CD4-positive, alpha-beta T cell treated with Interleukin-17A for 4 hours (primary cell): ENCODE data around the gene RNPEP.
A peak's percentile ranks its signal among the peaks of the same experiment; 100 is the strongest.
"Not testable (repeated sequence)": the region's sequence is repeated elsewhere in the genome, so short reads cannot be mapped to it uniquely, and the experiment has no call there.

Experiments used
- DNase-seq: peaks from one replicate; pipeline ENCODE4 v3.0.0-alpha.2; 2020; ENCODE audit warnings: mixed read lengths

The RNPEP gene, protein sequence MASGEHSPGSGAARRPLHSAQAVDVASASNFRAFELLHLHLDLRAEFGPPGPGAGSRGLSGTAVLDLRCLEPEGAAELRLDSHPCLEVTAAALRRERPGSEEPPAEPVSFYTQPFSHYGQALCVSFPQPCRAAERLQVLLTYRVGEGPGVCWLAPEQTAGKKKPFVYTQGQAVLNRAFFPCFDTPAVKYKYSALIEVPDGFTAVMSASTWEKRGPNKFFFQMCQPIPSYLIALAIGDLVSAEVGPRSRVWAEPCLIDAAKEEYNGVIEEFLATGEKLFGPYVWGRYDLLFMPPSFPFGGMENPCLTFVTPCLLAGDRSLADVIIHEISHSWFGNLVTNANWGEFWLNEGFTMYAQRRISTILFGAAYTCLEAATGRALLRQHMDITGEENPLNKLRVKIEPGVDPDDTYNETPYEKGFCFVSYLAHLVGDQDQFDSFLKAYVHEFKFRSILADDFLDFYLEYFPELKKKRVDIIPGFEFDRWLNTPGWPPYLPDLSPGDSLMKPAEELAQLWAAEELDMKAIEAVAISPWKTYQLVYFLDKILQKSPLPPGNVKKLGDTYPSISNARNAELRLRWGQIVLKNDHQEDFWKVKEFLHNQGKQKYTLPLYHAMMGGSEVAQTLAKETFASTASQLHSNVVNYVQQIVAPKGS

DNA sequence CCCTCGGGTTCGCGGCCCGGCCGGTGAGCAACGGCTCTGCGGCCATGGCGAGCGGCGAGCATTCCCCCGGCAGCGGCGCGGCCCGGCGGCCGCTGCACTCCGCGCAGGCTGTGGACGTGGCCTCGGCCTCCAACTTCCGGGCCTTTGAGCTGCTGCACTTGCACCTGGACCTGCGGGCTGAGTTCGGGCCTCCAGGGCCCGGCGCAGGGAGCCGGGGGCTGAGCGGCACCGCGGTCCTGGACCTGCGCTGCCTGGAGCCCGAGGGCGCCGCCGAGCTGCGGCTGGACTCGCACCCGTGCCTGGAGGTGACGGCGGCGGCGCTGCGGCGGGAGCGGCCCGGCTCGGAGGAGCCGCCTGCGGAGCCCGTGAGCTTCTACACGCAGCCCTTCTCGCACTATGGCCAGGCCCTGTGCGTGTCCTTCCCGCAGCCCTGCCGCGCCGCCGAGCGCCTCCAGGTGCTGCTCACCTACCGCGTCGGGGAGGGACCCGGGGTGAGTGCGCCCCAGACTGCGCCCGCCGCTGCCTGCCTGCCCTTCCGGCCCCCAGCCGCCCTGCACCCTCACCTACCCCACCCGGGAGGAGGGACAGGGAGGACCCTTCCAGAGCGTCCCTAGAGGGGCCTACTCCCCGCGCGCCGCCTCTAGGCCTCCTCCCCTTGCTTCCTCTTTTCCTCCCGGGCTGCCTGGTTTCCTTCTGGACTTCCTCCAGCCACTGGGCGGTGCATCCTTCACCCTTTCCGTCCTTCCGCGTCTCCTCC lies at the start of gene RNPEP:
RNPEP (plus strand) TSS at position 26 of the 757 bp plus-strand sequence; CDS start at position 45, 19 bp downstream.
- peak; percentile 71 for DNase-seq

DNA sequence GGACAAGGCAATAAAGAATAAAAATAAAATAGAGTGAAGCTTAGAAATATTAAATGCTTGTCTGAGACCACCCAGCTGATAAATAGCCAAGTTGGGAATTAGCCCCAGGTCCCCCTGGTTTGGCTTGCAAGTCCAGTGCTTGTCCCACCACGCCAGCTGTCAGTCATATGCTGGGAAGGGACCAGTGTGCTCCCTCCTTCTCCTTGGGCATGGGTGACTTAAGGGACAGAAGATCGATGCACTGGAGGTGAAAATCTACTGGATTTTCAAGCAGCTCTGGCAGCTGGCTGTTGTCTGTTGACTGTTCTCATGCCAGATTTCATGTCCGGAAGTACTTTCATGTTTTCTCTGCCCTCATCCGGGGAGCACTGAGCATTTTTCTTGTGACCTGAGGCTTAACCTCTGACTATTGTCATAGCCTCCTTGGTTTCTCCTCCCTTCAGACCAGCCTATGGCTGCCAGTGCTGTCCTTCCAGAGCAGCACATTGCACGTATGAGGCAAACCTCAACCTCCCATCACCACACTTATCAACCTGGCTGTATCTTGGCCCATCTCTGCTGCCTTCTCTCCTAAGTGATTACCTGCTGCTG lies 48.5 kb upstream of the RNPEP start:
- DNase-seq: no peak

- DNase-seq: no peak
Measured at GRCh38 chr1:201937624-201938213, 44.7 kb upstream of the RNPEP start.

DNA sequence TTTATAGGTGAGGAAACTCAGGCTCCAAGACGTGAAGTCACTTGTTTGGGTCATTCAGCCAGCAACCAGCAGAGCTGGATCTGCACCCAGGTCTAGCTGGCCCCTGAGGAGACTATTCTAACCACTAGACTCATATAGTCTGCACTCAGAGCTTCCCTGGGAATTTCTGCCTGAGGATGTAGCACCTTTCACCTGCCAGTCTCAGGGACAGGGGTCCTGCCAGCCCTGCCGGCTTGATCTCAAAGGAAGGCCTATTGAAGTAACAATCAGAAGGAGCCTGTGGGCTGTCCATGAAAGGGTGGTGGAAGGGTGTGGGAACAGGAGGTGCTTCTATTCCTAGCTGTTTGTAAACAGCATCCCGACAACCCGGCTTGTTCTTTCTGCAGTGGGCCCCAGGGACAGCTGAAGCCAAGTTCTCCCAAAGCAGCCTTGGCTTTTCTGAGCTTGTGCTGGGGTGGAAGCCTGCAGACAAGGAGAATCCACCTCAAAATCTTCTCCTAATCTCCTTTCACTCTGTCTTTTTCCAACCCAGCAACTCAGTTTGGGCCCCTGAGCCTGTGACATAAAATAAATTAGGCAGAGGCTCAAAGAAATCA lies 43.9 kb upstream of the RNPEP start:
- DNase-seq: no peak

DNA sequence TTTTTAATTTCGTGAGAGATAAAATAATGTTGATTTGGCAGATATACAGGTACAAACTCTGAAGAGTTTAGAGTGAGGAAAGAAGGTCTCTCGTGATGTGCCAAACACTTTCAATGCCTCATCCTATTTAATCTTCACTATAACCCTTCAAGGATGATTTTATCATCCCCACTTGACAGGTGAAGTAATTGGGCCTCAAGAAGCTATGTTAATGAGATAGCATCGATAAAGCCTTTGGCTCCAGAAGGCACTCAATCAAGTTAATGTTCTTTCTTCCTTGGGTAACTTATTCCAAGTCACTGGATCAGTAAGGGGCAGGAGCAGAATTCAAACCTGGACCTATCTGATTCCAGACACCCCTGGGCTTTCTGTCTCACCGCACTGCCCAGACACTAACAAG lies 43.3 kb upstream of the RNPEP start:
- no peak for DNase-seq

GRCh38 chr1:201939574-201939973 lies 42.9 kb upstream of the RNPEP start:
- no peak for DNase-seq

- not testable (repeated sequence) for DNase-seq
Measured at GRCh38 chr1:201940316-201940715, 42.1 kb upstream of the RNPEP start.

- DNase-seq: no peak
Measured at GRCh38 chr1:201941420-201942128, 40.9 kb upstream of the RNPEP start.

- no peak for DNase-seq
Measured at GRCh38 chr1:201942129-201942495, 40.3 kb upstream of the RNPEP start.

- no peak for DNase-seq
Measured at GRCh38 chr1:201944002-201944401, 38.4 kb upstream of the RNPEP start.

GRCh38 chr1:201944639-201945038 lies 37.8 kb upstream of the RNPEP start:
- no peak for DNase-seq

DNA sequence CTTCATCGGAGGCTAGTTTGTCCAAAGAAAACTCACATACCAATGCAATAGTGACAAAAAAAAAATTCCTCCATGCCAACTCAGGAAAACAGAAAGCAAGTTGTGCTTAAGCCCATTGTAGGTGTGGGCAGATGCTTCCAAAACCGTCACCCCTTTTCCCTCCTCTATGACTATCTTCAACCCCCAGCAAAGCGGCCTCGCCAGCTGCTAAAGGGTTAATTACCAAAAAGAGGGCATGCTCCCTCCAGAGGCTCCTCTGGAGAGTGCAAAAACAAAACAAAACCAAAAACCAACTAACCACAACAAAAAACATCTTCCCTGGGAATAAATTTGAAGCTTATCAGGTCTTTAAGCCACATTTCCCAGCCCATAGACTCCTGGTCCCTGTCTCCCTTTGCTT lies 37.3 kb upstream of the RNPEP start:
- no peak for DNase-seq

- no peak for DNase-seq
Measured at GRCh38 chr1:201945863-201946223, 36.6 kb upstream of the RNPEP start.

GRCh38 chr1:201946224-201946908 lies 36.1 kb upstream of the RNPEP start, which contains the start of gene LMOD1:
Gene LMOD1, minus strand, starts transcription at chr1:201946548. Its CDS starts 208 bp downstream, at chr1:201946340.
- peak; percentile 13 for DNase-seq

DNA sequence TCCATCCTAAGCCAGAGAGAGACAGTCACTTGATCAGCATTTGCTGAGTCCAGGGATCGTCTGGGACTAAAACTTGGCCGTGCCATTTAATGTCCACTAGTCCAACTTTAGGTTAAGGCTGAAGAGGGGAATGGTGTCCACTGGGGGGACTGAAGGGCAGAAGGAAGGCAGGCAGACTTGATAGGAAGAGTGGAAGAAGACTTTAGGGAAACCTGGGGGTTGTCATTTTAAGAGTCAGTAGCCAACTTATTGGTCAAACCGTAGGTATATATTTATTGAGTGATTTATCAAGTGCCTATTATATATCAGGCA lies 34.8 kb upstream of the RNPEP start:
- no peak for DNase-seq

- DNase-seq: no peak
Measured at GRCh38 chr1:201949491-201949890, 33.0 kb upstream of the RNPEP start.

DNA sequence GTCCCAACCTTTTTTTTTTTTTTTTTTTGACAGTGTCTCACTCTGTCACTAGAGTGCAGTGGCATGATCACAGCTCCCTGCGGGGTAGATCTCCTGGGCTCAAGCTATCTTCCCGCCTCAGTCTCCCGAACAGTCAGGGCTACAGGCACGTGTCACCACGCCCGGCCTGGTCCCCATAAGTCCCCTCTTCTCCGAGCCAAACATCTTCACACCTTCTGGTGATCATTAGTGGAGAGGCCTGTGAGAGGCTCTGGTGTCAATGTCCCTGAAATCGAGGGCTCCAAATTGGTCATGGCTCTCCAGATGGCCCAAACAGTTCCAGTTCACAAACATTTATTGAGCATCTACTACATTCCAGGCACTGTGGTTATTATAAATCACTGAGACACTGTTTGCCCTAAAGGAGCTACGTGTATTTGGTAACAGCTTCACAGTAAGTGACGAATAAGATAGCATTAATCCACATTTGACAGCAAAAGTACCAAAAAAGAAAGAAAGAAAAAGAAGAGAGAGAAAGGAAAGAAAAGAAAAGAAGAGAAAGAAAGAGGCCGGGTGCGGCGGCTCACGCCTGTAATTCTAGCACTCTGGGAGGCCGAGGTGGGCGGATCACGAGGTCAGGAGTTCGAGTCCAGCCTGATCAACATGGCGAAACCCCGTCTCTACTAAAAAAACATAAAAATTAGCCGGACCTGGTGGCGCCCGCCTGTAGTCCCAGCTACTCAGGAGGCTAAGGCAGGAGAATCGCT lies 28.0 kb upstream of the RNPEP start:
- DNase-seq: peak; percentile 7

GRCh38 chr1:201955009-201955728 lies 27.3 kb upstream of the RNPEP start, which contains the start of gene TIMM17A:
Gene TIMM17A, plus strand, starts transcription at chr1:201955503. Its CDS starts 24 bp downstream, at chr1:201955527.
- peak; percentile 92 for DNase-seq

GRCh38 chr1:201955729-201956143 lies 26.7 kb upstream of the RNPEP start:
- no peak for DNase-seq

GRCh38 chr1:201958348-201958747 lies 24.1 kb upstream of the RNPEP start:
- DNase-seq: no peak
